IPS-NIHi7 (cell line): ENCODE results near the gene FN3K.

Experiments
- DNase-seq: peaks from one replicate; pipeline ENCODE4 v3.0.0; 2012; ENCODE audit warnings: mixed read lengths; ENCODE audit errors: extremely low spot score

The FN3K gene

DNA sequence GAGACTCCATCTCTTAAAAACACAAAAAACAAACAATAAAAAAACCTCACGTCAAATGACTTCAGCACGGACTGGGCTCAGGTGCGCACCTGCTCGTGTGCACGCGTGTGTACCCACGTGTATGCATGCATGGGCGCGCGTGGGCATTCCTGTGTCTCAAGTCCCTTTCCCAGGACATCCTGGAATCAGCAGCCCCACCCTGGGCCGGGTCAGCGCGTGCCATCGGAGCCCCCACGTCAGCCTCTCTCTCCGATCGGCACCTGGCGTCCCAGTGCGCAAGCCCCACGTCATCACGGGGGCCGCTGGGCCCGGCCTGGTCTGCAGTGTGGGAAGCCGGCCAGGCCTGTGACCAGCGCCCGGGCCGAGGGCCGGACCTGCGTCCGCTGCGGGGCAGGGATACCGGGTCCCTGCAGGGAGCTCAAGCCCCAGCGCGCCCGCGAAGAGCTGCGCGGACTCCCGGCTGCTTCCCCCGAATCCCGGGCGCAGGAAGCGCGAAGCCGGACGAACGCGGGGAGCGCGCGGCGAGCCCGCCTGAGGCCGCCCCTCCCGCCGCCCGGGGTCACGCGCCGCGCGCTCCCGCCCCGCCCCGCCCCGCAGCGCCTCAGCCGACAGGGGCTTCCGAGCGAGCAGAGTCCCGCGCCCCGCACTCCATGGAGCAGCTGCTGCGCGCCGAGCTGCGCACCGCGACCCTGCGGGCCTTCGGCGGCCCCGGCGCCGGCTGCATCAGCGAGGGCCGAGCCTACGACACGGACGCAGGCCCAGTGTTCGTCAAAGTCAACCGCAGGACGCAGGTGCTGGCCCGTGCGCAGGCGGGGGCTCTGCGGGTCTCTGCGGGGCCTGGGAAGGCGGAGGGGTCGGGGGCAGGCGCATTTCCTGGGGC, at the start of gene FN3K:
Gene FN3K (plus strand): TSS at position 629 of the 880 bp plus-strand sequence. CDS start 22 bp downstream, at position 651.
- DNase-seq = peak; percentile 86

DNA sequence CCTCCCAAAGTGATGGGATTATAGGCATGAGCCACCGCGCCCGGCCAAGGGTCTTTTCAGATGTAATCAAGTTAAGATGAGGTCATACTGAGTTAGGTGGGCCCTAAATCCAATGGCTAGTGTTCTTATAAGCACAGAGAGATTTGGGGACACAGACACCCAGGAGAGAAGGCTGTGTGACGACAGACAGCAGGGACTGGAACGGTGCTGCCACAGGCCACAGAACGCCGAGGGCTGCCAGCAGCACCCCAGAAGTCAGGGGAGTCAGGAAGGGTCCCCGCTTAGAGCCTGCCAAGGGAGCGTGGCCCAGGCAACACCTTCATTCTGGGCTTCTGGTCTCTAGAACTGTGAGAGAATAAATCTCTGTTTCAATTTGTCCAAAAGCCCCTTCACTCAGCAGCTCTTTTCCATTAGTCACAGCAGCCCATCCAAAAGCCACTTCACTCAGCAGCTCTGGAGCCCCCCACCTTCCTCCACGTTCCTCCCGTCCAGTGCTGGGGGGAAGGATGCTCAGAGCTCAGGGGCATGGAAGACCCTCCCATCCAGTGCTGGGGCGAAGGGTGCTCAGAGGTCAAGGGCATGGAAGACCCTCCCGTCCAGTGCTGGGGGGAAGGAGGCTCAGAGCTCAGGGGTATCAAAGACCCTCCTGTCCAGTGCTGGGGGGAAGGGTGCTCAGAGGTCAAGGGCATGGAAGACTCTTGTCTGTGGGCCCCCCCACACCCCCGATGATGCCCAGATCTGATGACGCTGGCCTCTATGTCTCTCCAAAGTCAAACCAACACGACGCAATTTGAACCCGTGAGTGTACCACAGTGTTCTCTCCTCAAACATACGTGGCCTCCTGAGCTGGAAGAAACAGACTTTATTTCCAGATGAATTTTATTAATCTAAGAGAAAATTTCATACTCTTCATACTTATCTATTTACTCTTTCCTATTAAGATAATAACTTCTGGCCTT, 48.8 kb upstream of the FN3K start:
- no peak for DNase-seq

DNA sequence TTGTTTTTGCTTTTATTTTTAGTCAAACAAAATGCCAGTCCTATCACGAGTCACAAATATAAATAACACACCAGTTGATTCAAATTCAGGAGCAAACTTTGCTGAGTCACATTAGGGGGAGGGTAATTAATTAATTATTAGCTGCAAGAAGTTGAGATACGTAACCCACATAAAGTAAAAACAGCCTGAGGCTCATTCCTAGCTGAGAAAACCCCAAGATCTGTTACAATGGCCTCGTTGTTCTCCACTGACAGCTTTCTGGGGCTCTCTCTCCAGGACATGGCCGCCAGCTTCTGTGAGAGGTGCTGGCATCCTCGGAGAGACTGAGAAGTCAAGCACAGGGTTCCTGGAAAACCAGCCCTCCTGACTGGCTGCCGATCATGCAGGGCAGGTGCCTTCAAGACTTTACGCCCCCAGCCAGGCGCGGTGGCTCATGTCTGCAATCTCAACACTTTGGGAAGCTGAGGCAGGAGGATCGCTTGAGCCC, 48.0 kb upstream of the FN3K start:
- DNase-seq = no peak

DNA sequence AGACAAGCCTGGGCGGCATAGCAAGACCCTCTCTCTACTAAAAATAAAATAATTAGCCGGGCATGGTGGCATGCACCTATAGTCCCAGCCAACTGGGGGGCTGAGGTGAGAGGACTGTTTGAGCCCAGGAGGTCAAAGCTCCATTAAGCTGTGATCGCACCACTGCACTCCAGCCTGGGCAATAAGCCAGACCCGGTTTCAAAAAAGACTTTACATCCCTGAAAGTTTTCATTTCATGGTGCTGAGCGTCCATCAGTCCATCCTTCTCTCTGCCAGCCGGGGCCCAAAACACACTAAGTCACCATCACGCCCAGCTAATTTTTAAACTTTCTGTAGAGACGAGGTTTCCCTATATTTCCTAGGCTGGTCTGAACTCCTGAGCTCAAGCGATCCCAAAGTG, 47.5 kb upstream of the FN3K start:
- DNase-seq = no peak

DNA sequence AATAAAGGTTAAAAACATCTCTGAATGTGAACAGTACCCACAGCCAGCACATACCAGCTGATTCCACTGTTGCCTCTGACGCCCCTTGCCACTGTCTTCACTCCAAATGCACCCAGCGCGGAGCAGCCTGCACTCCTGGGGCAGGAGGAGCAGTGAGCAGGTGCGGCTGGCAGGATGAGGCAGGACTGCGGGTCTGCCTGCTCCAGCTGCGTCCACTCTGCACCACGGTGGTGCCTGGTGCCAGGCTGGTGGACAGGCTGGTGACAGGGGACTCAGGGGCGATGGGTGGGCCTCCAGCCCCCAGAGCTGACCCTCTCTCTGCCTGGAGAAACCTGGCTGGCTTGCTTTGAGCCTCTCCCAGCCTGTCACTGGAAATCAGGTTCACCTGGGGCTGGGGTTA, 46.3 kb upstream of the FN3K start:
- no peak for DNase-seq

DNA sequence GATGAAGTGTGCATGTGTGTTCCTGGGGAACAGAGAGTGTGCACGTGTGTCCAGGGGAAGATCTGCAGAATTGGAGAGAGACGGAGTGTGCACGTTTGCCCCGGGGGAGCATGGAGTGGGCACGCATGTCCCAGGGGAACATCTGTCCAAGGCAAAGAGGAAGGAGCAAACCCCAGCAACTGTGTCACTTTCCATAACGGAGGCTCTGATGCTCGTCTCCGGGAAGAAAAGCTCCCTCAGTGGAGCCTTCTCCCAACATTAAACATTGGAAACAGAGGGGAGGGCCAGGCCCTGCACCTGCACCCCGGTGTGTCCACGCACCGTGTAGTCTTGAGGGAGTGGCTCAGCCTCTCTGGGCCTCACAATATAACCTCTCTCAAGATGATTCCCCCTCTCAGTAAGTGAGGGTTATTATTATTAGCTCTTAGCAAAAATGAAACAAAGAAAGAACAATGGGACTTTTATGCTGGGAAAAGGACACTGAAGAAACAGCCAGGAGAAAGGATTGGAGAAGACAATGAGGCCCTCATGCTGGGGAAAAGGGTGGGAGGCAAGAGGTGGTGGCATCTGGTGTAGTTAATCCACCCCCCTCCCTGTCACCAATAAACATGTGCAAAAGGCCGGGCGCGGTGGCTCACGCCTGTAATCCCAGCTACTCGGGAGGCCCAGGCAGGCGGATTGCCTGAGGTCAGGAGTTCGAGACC, 44.5 kb upstream of the FN3K start:
- no peak for DNase-seq

- no peak for DNase-seq
These were observed 43.7 kb upstream of the FN3K start for GRCh38 chr17:82691714-82692113.

DNA sequence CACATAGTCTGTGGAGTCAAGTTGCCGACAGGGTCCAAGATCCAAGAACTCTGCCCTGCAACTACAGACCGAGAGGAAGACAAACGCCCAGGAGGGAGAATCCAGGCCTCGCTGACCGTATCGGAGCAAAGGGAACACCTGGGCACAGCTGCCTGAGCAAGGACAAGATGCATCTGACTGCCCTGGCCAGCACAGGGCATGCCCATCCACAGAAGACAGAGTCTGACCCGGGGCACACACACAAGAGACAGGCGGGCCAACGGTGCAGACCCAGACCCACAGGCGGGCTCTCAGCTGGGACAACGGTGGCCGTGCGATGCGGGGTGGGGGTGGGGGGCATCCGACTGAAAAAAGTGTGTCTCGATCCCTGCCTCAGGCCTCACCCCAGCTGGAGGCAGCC, 43.1 kb upstream of the FN3K start:
- DNase-seq = no peak

- DNase-seq = no peak
These were observed 42.1 kb upstream of the FN3K start for GRCh38 chr17:82693168-82693867.

DNA sequence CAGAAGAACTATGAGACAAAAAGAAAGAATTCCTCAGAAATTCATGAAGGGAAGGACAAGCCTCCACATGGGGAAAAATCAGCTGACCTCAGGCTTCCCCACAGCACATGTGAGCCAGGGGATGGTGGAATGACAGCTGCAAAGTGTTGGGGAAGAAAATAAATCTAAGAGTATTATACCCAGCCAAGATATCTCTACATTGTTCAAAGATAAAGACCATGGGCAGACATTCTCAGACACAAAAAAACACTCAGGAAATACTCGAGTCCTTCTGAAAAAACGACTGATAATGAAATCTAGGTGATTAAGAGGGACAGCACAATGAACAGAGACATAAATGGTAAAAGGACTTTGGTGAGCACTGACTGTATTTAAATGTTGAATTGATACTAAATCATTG, 40.8 kb upstream of the FN3K start:
- DNase-seq = no peak

- no peak for DNase-seq
These were observed 39.2 kb upstream of the FN3K start for GRCh38 chr17:82696259-82696658.

DNA sequence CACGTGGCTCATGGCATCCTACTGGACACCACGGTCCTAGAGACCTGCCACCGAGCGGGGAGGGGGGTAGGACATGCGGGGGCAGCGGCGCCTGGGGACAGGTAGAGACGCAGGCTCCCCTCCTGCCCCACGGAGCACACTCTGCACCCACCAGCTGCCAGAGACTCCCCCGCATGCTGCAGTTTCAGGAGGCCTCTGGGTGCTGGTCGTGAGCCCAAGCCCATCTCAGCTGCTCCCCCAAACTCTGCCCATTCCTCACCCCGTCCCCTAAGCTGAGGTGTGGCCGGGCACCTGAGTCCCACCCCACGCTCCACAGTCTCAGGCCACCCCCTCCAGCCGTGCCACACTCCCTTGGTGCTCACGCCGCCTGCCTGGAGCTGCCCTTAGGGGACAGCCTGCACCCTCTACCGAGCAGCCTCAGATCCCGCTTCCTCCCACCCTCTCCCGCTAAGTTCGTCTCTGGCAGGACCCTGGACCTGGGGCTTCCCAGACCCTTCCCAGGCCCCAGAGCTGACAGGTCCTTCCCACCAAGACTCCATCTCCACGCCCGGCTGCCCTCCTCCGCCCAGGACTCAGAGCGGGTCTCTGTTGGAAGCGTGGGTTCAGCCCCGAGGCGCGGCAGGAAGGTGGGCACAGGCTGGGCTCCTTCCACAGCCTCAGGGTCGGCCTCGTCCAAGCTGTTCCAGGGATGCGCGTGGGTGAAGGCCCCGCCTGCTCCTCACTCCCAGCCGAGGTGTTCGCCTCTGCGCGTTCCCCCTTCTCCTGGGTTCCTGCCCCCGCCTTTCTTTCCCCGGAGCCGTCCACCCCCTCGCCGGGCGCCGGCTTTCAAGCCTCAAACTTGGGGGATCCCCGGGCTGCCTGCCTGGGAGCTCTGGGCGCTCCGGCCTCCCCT, 38.3 kb upstream of the FN3K start:
- DNase-seq = peak; percentile 44

- no peak for DNase-seq
These were observed 37.7 kb upstream of the FN3K start for GRCh38 chr17:82697808-82698064.

DNA sequence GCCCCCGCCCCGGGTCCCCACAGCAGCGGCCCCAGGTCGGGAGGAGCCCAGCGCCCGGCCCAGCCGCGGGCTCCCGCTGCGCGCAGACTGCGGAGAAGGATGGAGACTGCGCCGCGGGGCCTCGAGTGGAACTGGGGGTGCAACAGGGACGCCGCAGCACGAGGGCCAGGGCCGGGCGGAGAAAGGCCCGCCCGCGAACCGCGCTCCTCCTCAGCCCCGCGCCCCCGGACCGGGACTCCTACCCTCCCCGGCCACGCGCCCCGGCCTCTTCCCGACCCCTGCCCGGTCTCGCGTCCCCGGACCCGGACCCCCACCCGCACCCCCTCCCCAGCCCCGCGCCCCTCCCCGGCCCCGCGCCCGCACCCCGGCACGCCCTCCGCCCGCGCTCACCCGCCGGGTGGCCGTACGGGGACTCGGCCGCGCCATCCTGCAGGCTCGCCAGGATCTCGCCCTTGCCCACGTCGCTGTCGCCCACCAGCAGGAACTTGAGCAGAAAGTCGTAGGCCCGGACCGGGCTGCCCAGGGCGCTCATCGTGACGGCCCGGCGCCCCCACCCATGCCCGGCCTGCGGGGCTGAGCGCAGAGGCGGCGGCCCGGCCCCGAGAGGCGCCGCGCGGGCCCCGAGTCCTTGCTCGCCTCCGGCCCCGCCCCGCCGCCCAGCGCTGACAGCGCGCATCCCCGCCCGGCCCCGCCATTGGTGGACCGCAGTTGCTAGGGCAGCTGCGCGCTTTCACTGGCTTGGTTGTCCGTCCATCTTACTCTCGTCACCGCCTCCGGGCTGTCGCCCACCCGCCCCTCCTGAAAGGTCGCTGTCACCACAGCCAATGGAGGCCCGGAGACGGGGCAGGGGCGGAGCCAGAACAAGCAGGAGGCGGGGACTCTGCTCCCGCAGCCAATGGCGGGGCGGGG, 37.1 kb upstream of the FN3K start, which contains the start of gene RAB40B:
Gene RAB40B (minus strand): TSS at position 634 of the 909 bp plus-strand sequence. CDS start 102 bp downstream, at position 532.
- peak; percentile 100 for DNase-seq

GRCh38 chr17:82698974-82699442, 36.4 kb upstream of the FN3K start:
- no peak for DNase-seq

DNA sequence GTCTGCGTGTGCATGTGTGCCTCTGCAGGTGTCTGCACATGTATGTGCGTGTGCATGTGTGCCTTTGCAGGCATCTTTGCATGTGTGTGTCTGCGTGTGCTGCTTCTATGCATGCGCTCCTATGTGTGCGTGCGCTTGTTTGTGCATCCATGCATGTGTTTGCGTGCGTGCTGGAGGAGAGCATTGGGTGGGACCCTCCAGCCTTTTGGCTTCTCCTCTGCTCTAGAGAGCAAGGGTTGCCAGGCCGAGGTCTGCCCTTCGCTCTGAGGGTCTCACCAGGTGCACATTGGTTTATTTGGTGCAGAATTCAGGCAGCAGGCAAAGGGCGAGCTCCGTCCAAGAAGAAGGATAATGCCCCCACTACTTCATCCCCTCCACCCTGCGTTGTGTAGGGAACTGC, 35.9 kb upstream of the FN3K start:
- DNase-seq = no peak

- DNase-seq = no peak
These were observed 33.0 kb upstream of the FN3K start for GRCh38 chr17:82702231-82702927.

DNA sequence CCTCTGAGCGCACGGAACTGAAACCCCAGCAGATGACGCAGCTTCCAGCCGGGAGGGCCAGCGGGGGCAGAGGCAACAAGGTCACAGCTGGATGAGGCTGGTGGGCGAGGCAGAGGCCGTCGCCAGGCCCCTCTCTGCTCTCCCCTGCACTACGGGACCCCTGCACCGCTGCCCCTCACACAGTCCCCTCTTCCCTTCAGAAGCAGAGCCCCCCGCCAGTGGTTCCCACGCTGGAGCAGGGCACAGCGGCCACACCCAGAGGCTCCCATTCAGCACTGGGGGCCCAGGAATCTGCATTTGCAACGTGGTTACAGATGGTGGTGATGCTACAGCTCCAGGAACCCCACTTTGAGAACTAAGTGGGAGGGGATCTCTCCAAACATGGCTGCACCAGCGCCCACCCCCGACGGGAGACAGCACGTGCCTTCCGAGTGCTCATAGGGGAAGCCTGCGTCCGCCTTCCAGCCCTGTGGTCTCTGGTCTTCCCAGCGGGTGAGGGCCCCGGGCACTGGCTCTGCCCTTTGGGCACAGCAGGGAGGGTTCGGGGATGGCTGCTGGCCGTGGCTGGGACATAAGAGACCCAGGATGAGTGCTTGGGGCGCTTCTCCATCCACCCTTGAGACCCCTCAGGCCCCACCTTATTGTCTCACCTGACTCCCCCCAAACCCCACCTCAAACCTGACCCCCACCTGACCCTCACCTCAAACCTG, 32.2 kb upstream of the FN3K start:
- no peak for DNase-seq
